Skin of body (tissue), 2 donors: ENCODE measurements around the gene MTHFD1L. TPM values are rescaled to one million over a fixed set of nuclear protein-coding genes. Genes with fewer than 3 reads are reported as not detected.
"Not testable (repeated sequence)": the region's sequence is repeated elsewhere in the genome, so short reads cannot be mapped to it uniquely, and the experiment has no call there.

Experiments used
- DNase-seq: peaks from one replicate; lab custom pipeline; 2025; lab: John Stamatoyannopoulos, UW
- total RNA-seq: library from RNA; depleted of rRNA; stranded (reverse); fragments of >200 nt; gene quantifications from one replicate; pipeline ENCODE4 v1.2.3, GENCODE V29; 2014

MTHFD1L gene
- total RNA-seq, result 12.2 TPM

GRCh38 chr6:150865406-150866146 is at the start of gene MTHFD1L:
MTHFD1L (plus strand) TSS chr6:150865702; CDS start chr6:150865823, 121 bp downstream.
- no peak for DNase-seq

GRCh38 chr6:150816554-150816953 is 48.9 kb upstream of the MTHFD1L start:
- not testable (repeated sequence) for DNase-seq

- DNase-seq, result no peak
Observed at GRCh38 chr6:150822932-150823331, 42.6 kb upstream of the MTHFD1L start.

- DNase-seq, result no peak
Observed at GRCh38 chr6:150826788-150827187, 38.7 kb upstream of the MTHFD1L start.

GRCh38 chr6:150828107-150828506 is 37.4 kb upstream of the MTHFD1L start:
- not testable (repeated sequence) for DNase-seq

- no peak for DNase-seq
Observed at GRCh38 chr6:150830439-150831165, 34.9 kb upstream of the MTHFD1L start.

- no peak for DNase-seq
Observed at GRCh38 chr6:150831577-150831976, 33.9 kb upstream of the MTHFD1L start.

- no peak for DNase-seq
Observed at GRCh38 chr6:150835620-150836019, 29.9 kb upstream of the MTHFD1L start.

GRCh38 chr6:150840185-150840584 is 25.3 kb upstream of the MTHFD1L start:
- DNase-seq, result no peak

GRCh38 chr6:150841189-150841588 is 24.3 kb upstream of the MTHFD1L start:
- no peak for DNase-seq

GRCh38 chr6:150841697-150842096 is 23.8 kb upstream of the MTHFD1L start:
- no peak for DNase-seq

- no peak for DNase-seq
Observed at GRCh38 chr6:150844371-150844770, 21.1 kb upstream of the MTHFD1L start.

- no peak for DNase-seq
Observed at GRCh38 chr6:150846641-150847040, 18.9 kb upstream of the MTHFD1L start.

- DNase-seq, result no peak
Observed at GRCh38 chr6:150848400-150848799, 17.1 kb upstream of the MTHFD1L start.

GRCh38 chr6:150854392-150854791 is 11.1 kb upstream of the MTHFD1L start:
- DNase-seq, result not testable (repeated sequence)

GRCh38 chr6:150855171-150855570 is 10.3 kb upstream of the MTHFD1L start:
- not testable (repeated sequence) for DNase-seq

GRCh38 chr6:150857062-150857944 is 8.2 kb upstream of the MTHFD1L start:
- peak; percentile 92 for DNase-seq

- no peak for DNase-seq
Observed at GRCh38 chr6:150857945-150858308, 7.6 kb upstream of the MTHFD1L start.

- DNase-seq, result not testable (repeated sequence)
Observed at GRCh38 chr6:150861448-150862168, 3.9 kb upstream of the MTHFD1L start.

- no peak for DNase-seq
Observed at GRCh38 chr6:150863213-150863928, 2.1 kb upstream of the MTHFD1L start.

- DNase-seq, result no peak
Observed at GRCh38 chr6:150865043-150865405, 478 bp upstream of the MTHFD1L start.
